Neuronal stem cell (in vitro differentiated cells): ENCODE measurements around the gene SHH.

Source experiments
- DNase-seq: peaks from one replicate; pipeline ENCODE4 v3.0.0-alpha.2; 2013; ENCODE audit warnings: low spot score
- H2AFZ ChIP-seq: one replicate; pipeline ENCODE4 v1.6.1; 2013; ENCODE audit warnings: mild to moderate bottlenecking, low read length, inconsistent platforms
- H2AK5ac ChIP-seq: 2 replicates; pipeline ENCODE4 v1.6.1; 2013; ENCODE audit warnings: low read depth, mild to moderate bottlenecking, inconsistent platforms, low read length, moderate library complexity, mixed read lengths
- H2BK120ac ChIP-seq: 2 replicates; pipeline ENCODE4 v1.6.1; 2013; ENCODE audit warnings: low read depth, mild to moderate bottlenecking, inconsistent platforms, low read length, moderate library complexity, mixed read lengths
- H2BK12ac ChIP-seq: one replicate; pipeline ENCODE4 v1.6.1; 2013; ENCODE audit warnings: low read length, inconsistent platforms
- H2BK15ac ChIP-seq: 2 replicates; pipeline ENCODE4 v1.6.1; 2013; ENCODE audit warnings: mild to moderate bottlenecking, low read length, inconsistent platforms, mixed read lengths
- H2BK5ac ChIP-seq: one replicate; pipeline ENCODE4 v1.6.1; 2013; ENCODE audit warnings: inconsistent platforms, mild to moderate bottlenecking, low read length, moderate library complexity
- H3K14ac ChIP-seq: one replicate; pipeline ENCODE4 v1.6.1; 2013; ENCODE audit warnings: low read length, inconsistent platforms
- H3K18ac ChIP-seq: 2 replicates; pipeline ENCODE4 v1.6.1; 2013; ENCODE audit warnings: low read length, inconsistent platforms
- H3K23ac ChIP-seq: 2 replicates; pipeline ENCODE4 v1.6.1; 2013; ENCODE audit warnings: low read depth, mild to moderate bottlenecking, mixed read lengths, low read length, inconsistent platforms; ENCODE audit not compliant: poor library complexity
- H3K27ac ChIP-seq: replicated peaks from 3 replicates; pipeline ENCODE4 v1.5.1; 2013; ENCODE audit warnings: low read length, inconsistent platforms
- H3K27me3 ChIP-seq, 3 experiments: 2 replicates each; pipeline ENCODE4 v1.6.1; 2013; ENCODE audit warnings: low read length in 3 of 3, mild to moderate bottlenecking in 2 of 3, inconsistent platforms in 1 of 3, low read depth in 1 of 3, mixed read lengths in 1 of 3, moderate library complexity in 1 of 3; ENCODE audit not compliant: control insufficient read depth in 3 of 3, insufficient read depth in 3 of 3
- H3K36me3 ChIP-seq, 2 donors: replicated peaks in 1 of 2; 2 replicates each; pipeline ENCODE4 v1.6.1; 2013; ENCODE audit warnings: low read length in 2 of 2; ENCODE audit not compliant: control insufficient read depth in 2 of 2, insufficient read depth in 2 of 2
- H3K4ac ChIP-seq: 2 replicates; pipeline ENCODE4 v1.6.1; 2013; ENCODE audit warnings: inconsistent platforms, mild to moderate bottlenecking, low read length, moderate library complexity
- H3K4me1 ChIP-seq, 2 donors: 1 replicate in 1 of 2; 2 replicates in 1 of 2; pipeline ENCODE4 v1.6.1; 2013; ENCODE audit warnings: low read length in 2 of 2, low read depth in 1 of 2; ENCODE audit not compliant: control insufficient read depth in 2 of 2, insufficient read depth in 1 of 2
- H3K4me2 ChIP-seq: one replicate; pipeline ENCODE4 v1.6.1; 2013; ENCODE audit warnings: mild to moderate bottlenecking, low read length, inconsistent platforms; ENCODE audit not compliant: insufficient read depth, poor library complexity, severe bottlenecking
- H3K4me3 ChIP-seq, 2 donors: 2 replicates each; pipeline ENCODE4 v1.5.1; 2013; ENCODE audit warnings: low read length in 2 of 2, mild to moderate bottlenecking in 2 of 2, inconsistent platforms in 1 of 2, moderate library complexity in 1 of 2
- H3K79me1 ChIP-seq: one replicate; pipeline ENCODE4 v1.6.1; 2013; ENCODE audit warnings: low read depth, mild to moderate bottlenecking, inconsistent platforms, low read length, moderate library complexity
- H3K9ac ChIP-seq: one replicate; pipeline ENCODE4 v1.6.1; 2013; ENCODE audit warnings: mild to moderate bottlenecking, low read depth, low read length, inconsistent platforms; ENCODE audit not compliant: poor library complexity
- H3K9me3 ChIP-seq, 2 donors: replicated peaks in 1 of 2; 2 replicates each; pipeline versions ENCODE3 to v1.6.1; 2013; ENCODE audit warnings: low read length in 2 of 2, mild to moderate bottlenecking in 2 of 2, inconsistent platforms in 1 of 2, low read depth in 1 of 2, mixed read lengths in 1 of 2, moderate library complexity in 1 of 2; ENCODE audit not compliant: control insufficient read depth in 2 of 2, insufficient read depth in 1 of 2
- H4K8ac ChIP-seq: one replicate; pipeline ENCODE4 v1.6.1; 2013; ENCODE audit warnings: low read depth, mild to moderate bottlenecking, inconsistent platforms, low read length, moderate library complexity
- H4K91ac ChIP-seq: one replicate; pipeline ENCODE4 v1.6.1; 2013; ENCODE audit warnings: low read length, low read depth, mild to moderate bottlenecking, inconsistent platforms; ENCODE audit not compliant: poor library complexity
- WGBS, 2 donors: extraction: QIAGEN DNeasy Blood & Tissue Kit; methylation state at CpG; one replicate each; pipeline ENCODE4 v1.1.7; 2013; ENCODE audit warnings: missing lambda C conversion rate in 2 of 2, mixed read lengths in 1 of 2; ENCODE audit not compliant: insufficient read length in 2 of 2, insufficient replicate concordance in 1 of 2; ENCODE audit errors: extremely low coverage in 2 of 2; 5-methylcytosine and 5-hydroxymethylcytosine counted together

Gene SHH

GRCh38 chr7:155816192-155816508 lies 3.9 kb upstream of the SHH start:
- no peaks in the 10 kb centered on the region for H3K79me1 ChIP-seq
- peaks cover 29 to 87% (median 41%) of the 10 kb centered on the region in 3 experiments for H3K27me3 ChIP-seq

GRCh38 chr7:155815332-155816191 lies 3.3 kb upstream of the SHH start:
- Histone ChIP-seq H3K4me1 (peaks cover 1 to 7% of the 10 kb centered on the region in 2 donors), H3K4me3 (no peak overlapping the region), H3K18ac (peak overlapping the region; percentile 84), H4K8ac (no peak overlapping the region), H3K4ac (no peak overlapping the region), H4K91ac (no peak overlapping the region), H2AFZ (peak overlapping the region; percentile 24), H3K4me2 (no peak overlapping the region), H2BK12ac (peak overlapping the region; percentile 75), H2AK5ac (peak overlapping the region; percentile 76), H3K79me1 (no peaks in the 10 kb centered on the region), H3K9ac (peak overlapping the region; percentile 73), H2BK5ac (peak overlapping the region; percentile 61), H2BK15ac (peak overlapping the region; percentile 62), H3K27me3 (peaks cover 34 to 88% (median 47%) of the 10 kb centered on the region in 3 experiments), H3K14ac (peak overlapping the region; percentile 58), H3K23ac (no peak overlapping the region), H3K36me3 (no peaks in the 10 kb centered on the region), H3K27ac (no peak overlapping the region), H2BK120ac (peak overlapping the region; percentile 56), H3K9me3 (peaks cover 0 to 2% of the 10 kb centered on the region in 2 donors)
- DNase-seq = no peak
- no CpG with 5 or more reads among the region's 20 CpGs for WGBS, 2 donors

More at GRCh38 chr7:155816192-155816508, 3.9 kb upstream of the SHH start:
- Histone ChIP-seq H4K8ac (no peak overlapping the region), H3K4me2 (no peak overlapping the region), H4K91ac (no peak overlapping the region), H3K9me3 (peaks cover 0 to 2% of the 10 kb centered on the region in 2 donors), H2BK120ac (peak overlapping the region; percentile 56), H2BK5ac (peak overlapping the region; percentile 61), H3K9ac (peak overlapping the region; percentile 73), H2AK5ac (peak overlapping the region; percentile 76), H2BK12ac (no peak overlapping the region), H2AFZ (no peak overlapping the region), H3K14ac (peak overlapping the region; percentile 58), H3K18ac (peak overlapping the region; percentile 84), H3K23ac (no peak overlapping the region), H3K4me3 (no peak overlapping the region), H3K36me3 (no peaks in the 10 kb centered on the region), H3K4me1 (peaks cover 1 to 7% of the 10 kb centered on the region in 2 donors), H2BK15ac (peak overlapping the region; percentile 62), H3K4ac (no peak overlapping the region), H3K27ac (no peak overlapping the region)
- DNase-seq = no peak
- WGBS, 2 donors = no CpG with 5 or more reads among the region's 12 CpGs

GRCh38 chr7:155814316-155815276 lies 2.3 kb upstream of the SHH start:
- H3K79me1 ChIP-seq = no peaks in the 10 kb centered on the region
- DNase-seq = no peak
- no peaks in the 10 kb centered on the region for H3K9me3 ChIP-seq
- peak overlapping the region; percentile 53 for H2AK5ac ChIP-seq
- no peak overlapping the region for H2AFZ ChIP-seq
- H4K91ac ChIP-seq = no peak overlapping the region
- no peak overlapping the region for H2BK12ac ChIP-seq
- no peak overlapping the region for H3K4ac ChIP-seq
- H3K36me3 ChIP-seq = no peaks in the 10 kb centered on the region
- no peak overlapping the region for H3K9ac ChIP-seq
- H3K18ac ChIP-seq = peak overlapping the region; percentile 46
- no peak overlapping the region for H2BK15ac ChIP-seq
- peaks cover 8 to 11% of the 10 kb centered on the region in 2 donors for H3K4me1 ChIP-seq
- H3K27me3 ChIP-seq = peaks cover 44 to 92% (median 56%) of the 10 kb centered on the region in 3 experiments
- no peak overlapping the region for H3K14ac ChIP-seq
- no peak overlapping the region for H2BK120ac ChIP-seq
- no CpG with 5 or more reads among the region's 22 CpGs for WGBS, 2 donors
- no peak overlapping the region for H3K4me2 ChIP-seq
- no peak overlapping the region for H2BK5ac ChIP-seq
- no peak overlapping the region for H4K8ac ChIP-seq
- no peak overlapping the region for H3K27ac ChIP-seq
- H3K4me3 ChIP-seq = no peak overlapping the region
- H3K23ac ChIP-seq = peak overlapping the region; percentile 92
